ENCODE results near the gene TENT5C. TPM values are rescaled to one million over a fixed set of nuclear protein-coding genes. Genes with fewer than 3 reads are reported as not detected.

TENT5C gene
- total RNA-seq, 1 experiment from 2014 or later = 1.4 TPM

- no peak for TF ChIP-seq SIN3A (IDR thresholded peaks at IDR 0.05; ENCODE audit: low read depth)
- TF ChIP-seq TCF7L2 (IDR thresholded peaks at IDR 0.05; ENCODE audit: borderline replicate concordance, extremely low read depth, insufficient read depth, insufficient read length) = no peak
- no peak for TF ChIP-seq SP1 (IDR thresholded peaks at IDR 0.05; ENCODE audit: low read depth)
- TF ChIP-seq CBX3 (IDR thresholded peaks at IDR 0.05; ENCODE audit: low read depth) = no peak
- TF ChIP-seq YY1 (IDR thresholded peaks at IDR 0.05; ENCODE audit: extremely low read depth, insufficient replicate concordance, low read depth, low read length) = no peak
- ChIA-PET POLR2A (no interaction called here), RAD21 (ENCODE audit: low non-redundant PET in 1 of 2, low total read pairs in 2 of 2, uncharacterized antibody in 2 of 2, unreplicated experiment in 2 of 2) (no interaction called here), CTCF (no interaction called here)
- Histone ChIP-seq H2AFZ (ENCODE audit: low read depth, low read length, poor library complexity, severe bottlenecking) (no peak overlapping the region), H3K9me3 (ENCODE audit: control insufficient read depth in 1 of 2, insufficient read depth in 1 of 2, low read depth in 1 of 2, low read length in 2 of 2) (no peaks in the 10 kb centered on the region), H3K36me3 (ENCODE audit: control insufficient read depth in 1 of 2, insufficient read depth in 2 of 2, low read length in 2 of 2) (no peaks in the 10 kb centered on the region), H3K4me3 (replicated peaks in 1 of 2; ENCODE audit: low read depth in 1 of 2, low read length in 2 of 2) (no peak overlapping the region), H3K27ac (ENCODE audit: low read depth, low read length) (no peak overlapping the region), H3K9me2 (ENCODE audit: insufficient read depth) (no peaks in the 10 kb centered on the region), H3K4me2 (ENCODE audit: low read length) (no peak overlapping the region), H3K4me1 (ENCODE audit: control insufficient read depth in 1 of 2, insufficient read depth in 2 of 2, low read length in 2 of 2) (no peaks in the 10 kb centered on the region), H4K20me1 (ENCODE audit: insufficient read depth) (no peaks in the 10 kb centered on the region), H3K79me2 (ENCODE audit: insufficient read depth, low read length) (no peaks in the 10 kb centered on the region), H3K9ac (ENCODE audit: low read length) (no peak overlapping the region), H3K27me3 (ENCODE audit: insufficient read depth, low read length) (no peaks in the 10 kb centered on the region; the same call in 1 of the 2 replicates)
- no TSS peak for BruUV-seq (replicated peaks)
- intact Hi-C loops (cut with micrococcal nuclease) = no loop called here
- no peak for ATAC-seq
- no peak for DNase-seq (ENCODE audit: low read depth, low spot score)
Measured at GRCh38 chr1:117632269-117633067, 26.6 kb downstream of the TENT5C start.

DNA sequence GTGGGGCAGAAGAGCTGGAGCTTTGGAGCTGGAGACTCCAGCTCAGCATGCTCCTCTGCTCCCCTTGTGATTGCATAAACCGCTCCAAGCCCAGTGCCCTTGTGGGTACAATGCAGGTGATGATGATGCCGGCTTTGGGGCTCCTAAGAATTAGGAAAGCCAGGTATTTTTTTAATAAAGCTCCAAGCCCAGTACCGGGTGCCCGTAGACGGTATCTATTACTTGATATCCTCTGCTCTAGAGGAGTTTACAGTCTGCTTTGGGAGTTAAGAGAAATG, 27.2 kb downstream of the TENT5C start:
- H3K79me2 ChIP-seq (ENCODE audit: insufficient read depth, low read length) = no peaks in the 10 kb centered on the region
- CTCF ChIA-PET = no interaction called here
- H2AFZ ChIP-seq (ENCODE audit: low read depth, low read length, poor library complexity, severe bottlenecking) = no peak overlapping the region
- no TSS peak for BruUV-seq (replicated peaks)
- no peak for ATAC-seq
- H3K4me1 ChIP-seq (ENCODE audit: control insufficient read depth in 1 of 2, insufficient read depth in 2 of 2, low read length in 2 of 2) = no peaks in the 10 kb centered on the region
- H3K9ac ChIP-seq (ENCODE audit: low read length) = no peak overlapping the region
- RAD21 ChIA-PET (ENCODE audit: low non-redundant PET in 1 of 2, low total read pairs in 2 of 2, uncharacterized antibody in 2 of 2, unreplicated experiment in 2 of 2) = no interaction called here
- intact Hi-C loops (cut with micrococcal nuclease) = no loop called here
- H3K27me3 ChIP-seq (ENCODE audit: insufficient read depth, low read length) = no peaks in the 10 kb centered on the region; the same call in 1 of the 2 replicates
- DNase-seq (ENCODE audit: low read depth, low spot score) = no peak
- H4K20me1 ChIP-seq (ENCODE audit: insufficient read depth) = no peaks in the 10 kb centered on the region
- H3K9me3 ChIP-seq (ENCODE audit: control insufficient read depth in 1 of 2, insufficient read depth in 1 of 2, low read depth in 1 of 2, low read length in 2 of 2) = no peaks in the 10 kb centered on the region
- no peaks in the 10 kb centered on the region for H3K9me2 ChIP-seq (ENCODE audit: insufficient read depth)
- POLR2A ChIA-PET = no interaction called here
- H3K36me3 ChIP-seq (ENCODE audit: control insufficient read depth in 1 of 2, insufficient read depth in 2 of 2, low read length in 2 of 2) = no peaks in the 10 kb centered on the region
- no peak overlapping the region for H3K4me3 ChIP-seq (replicated peaks in 1 of 2; ENCODE audit: low read depth in 1 of 2, low read length in 2 of 2)
- no peak overlapping the region for H3K27ac ChIP-seq (ENCODE audit: low read depth, low read length)
- no peak overlapping the region for H3K4me2 ChIP-seq (ENCODE audit: low read length)
- no peak for TF ChIP-seq SRF (IDR thresholded peaks at IDR 0.05; ENCODE audit: low read depth)
- no peak for TF ChIP-seq CEBPB (IDR thresholded peaks at IDR 0.05; ENCODE audit: low read depth)
- no peak for TF ChIP-seq ZFX (IDR thresholded peaks at IDR 0.05)
- no peak for TF ChIP-seq EGR1 (IDR thresholded peaks at IDR 0.05; ENCODE audit: low read depth)
- no peak for TF ChIP-seq ELF1 (IDR thresholded peaks at IDR 0.05; ENCODE audit: borderline replicate concordance, low read depth)
- no peak for TF ChIP-seq JUND (IDR thresholded peaks at IDR 0.05)
- TF ChIP-seq ZNF274 (IDR thresholded peaks at IDR 0.05; ENCODE audit: low read depth, low read length) = no peak
- TF ChIP-seq CBX3 (IDR thresholded peaks at IDR 0.05; ENCODE audit: low read depth) = no peak
- no peak for TF ChIP-seq ZBTB33 (IDR thresholded peaks at IDR 0.05; ENCODE audit: extremely low read depth, insufficient replicate concordance, low read length)
- TF ChIP-seq EZH2phosphoT487 (IDR thresholded peaks at IDR 0.05; ENCODE audit: borderline replicate concordance) = no peak
- TF ChIP-seq, protein P1, sequence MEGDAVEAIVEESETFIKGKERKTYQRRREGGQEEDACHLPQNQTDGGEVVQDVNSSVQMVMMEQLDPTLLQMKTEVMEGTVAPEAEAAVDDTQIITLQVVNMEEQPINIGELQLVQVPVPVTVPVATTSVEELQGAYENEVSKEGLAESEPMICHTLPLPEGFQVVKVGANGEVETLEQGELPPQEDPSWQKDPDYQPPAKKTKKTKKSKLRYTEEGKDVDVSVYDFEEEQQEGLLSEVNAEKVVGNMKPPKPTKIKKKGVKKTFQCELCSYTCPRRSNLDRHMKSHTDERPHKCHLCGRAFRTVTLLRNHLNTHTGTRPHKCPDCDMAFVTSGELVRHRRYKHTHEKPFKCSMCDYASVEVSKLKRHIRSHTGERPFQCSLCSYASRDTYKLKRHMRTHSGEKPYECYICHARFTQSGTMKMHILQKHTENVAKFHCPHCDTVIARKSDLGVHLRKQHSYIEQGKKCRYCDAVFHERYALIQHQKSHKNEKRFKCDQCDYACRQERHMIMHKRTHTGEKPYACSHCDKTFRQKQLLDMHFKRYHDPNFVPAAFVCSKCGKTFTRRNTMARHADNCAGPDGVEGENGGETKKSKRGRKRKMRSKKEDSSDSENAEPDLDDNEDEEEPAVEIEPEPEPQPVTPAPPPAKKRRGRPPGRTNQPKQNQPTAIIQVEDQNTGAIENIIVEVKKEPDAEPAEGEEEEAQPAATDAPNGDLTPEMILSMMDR (IDR thresholded peaks at IDR 0.05 in 2 of 3, conservative IDR thresholded peaks at IDR 0.05 in 1 of 3; ENCODE audit: borderline replicate concordance in 1 of 3, insufficient read depth in 1 of 3, low read depth in 2 of 3, low read length in 2 of 3) = no peak
- no peak for TF ChIP-seq MAX (IDR thresholded peaks at IDR 0.05)
- no peak for TF ChIP-seq POLR2AphosphoS5 (IDR thresholded peaks at IDR 0.05; ENCODE audit: low read depth, low read length)
- no peak for TF ChIP-seq POLR2A (IDR thresholded peaks at IDR 0.05; ENCODE audit: borderline replicate concordance, extremely low read depth, insufficient read depth, insufficient read length)
- no peak for TF ChIP-seq EZH2 (IDR thresholded peaks at IDR 0.05)
